ENCODE data around the gene MAML2. TPM values are rescaled to one million over a fixed set of nuclear protein-coding genes. Genes with fewer than 3 reads are reported as not detected.

The MAML2 gene
- total and polyA plus RNA-seq, 9 of the 15 experiments (the other 6 are each of a cell fraction or from before 2014, with no cell fraction given) = 0.79 to 6.8 (median 4.8) TPM

DNA sequence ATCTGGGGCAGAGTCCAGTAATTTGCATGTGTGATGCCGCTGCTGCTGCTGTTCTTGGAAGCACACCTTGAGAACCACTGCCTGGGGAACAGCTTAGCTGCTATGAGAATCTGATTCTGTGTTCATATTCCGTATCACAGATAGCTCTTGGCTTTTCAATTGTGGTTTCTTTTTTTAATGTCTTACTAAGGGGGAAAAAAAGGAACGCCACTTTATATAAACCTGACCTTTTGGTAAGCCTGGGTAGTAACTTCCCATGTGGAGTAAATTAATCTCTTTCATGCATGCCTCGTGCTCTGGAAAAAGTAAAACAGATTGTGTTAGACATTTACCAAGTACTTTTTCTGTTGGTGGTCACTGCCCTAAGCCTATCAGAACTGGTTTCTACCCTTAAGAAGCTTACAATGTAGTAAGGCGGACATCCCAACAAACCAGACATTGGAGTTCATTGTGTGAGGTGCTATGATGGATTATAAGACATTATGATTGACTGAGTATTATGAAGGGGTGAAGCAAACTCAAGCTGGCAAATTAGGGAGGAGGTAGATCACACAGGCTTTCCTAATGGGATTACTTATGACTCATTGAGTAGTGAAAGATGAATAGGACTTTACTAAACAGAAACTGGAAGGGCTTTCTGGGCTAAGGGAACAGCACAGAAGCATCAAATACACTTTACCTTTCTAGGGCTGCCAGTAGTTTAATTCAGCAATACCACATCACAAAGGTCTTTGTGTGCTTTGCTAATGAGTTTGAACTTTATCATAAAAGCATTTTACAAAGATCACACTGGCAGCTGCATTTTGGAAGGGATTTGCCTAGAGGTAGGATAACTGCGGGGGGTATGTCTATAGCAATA, 64.7 kb downstream of the MAML2 start:
- 72% methylated on average over 5 of the region's 6 CpGs for WGBS (ENCODE audit: insufficient coverage, low coverage, missing lambda C conversion rate)
- ATAC-seq (peak; percentile 10; the same call in 2 of the 3 replicates), DNase-seq (ENCODE audit: extremely low read depth in 1 of 4, low spot score in 3 of 4) (no peak), FAIRE-seq (no peak)
- Histone ChIP-seq H3K27ac (ENCODE audit: extremely low read depth, low read depth, low read length) (peak overlapping the region; percentile 62; the same call in 1 of the 3 replicates), H3K9ac (ENCODE audit: insufficient read depth in 1 of 2, low read depth in 2 of 2, low read length in 2 of 2) (no peak overlapping the region), H3K36me3 (ENCODE audit: control insufficient read depth, insufficient read depth, low read length) (no peaks in the 10 kb centered on the region), H3K4me1 (replicated peaks in 1 of 2; ENCODE audit: control insufficient read depth in 2 of 2, insufficient read depth in 2 of 2, low read length in 2 of 2) (peaks cover 4 to 41% of the 10 kb centered on the region in 2 experiments), H3K9me3 (replicated peaks; ENCODE audit: control insufficient read depth, insufficient read depth, low read depth, low read length) (no peaks in the 10 kb centered on the region), H3K4me3 (no peak overlapping the region), H4K20me1 (replicated peaks; ENCODE audit: control insufficient read depth, insufficient read depth, low read length) (no peaks in the 10 kb centered on the region), H3K79me2 (ENCODE audit: control insufficient read depth, insufficient read depth, low read length) (no peaks in the 10 kb centered on the region; the same call in 2 of the 3 replicates), H2AFZ (ENCODE audit: low read depth, low read length) (no peak overlapping the region), H3K27me3 (ENCODE audit: control insufficient read depth in 2 of 2, insufficient read depth in 2 of 2, low read length in 2 of 2) (no peaks in the 10 kb centered on the region), H3K9me1 (ENCODE audit: control insufficient read depth, insufficient read depth, low read length) (no peaks in the 10 kb centered on the region), H3K4me2 (ENCODE audit: insufficient read depth, low read length) (0 out of 2 replicates have a peak overlapping the region, but pooled peaks have one; percentile 13)
- CTCF ChIA-PET (ENCODE audit: low intra/inter-chr PET ratio) = no interaction called here
- intact Hi-C loops (cut with micrococcal nuclease) = loop anchor here (5.0 kb wide), 1 partner anchor 64 kb away; the partner anchor contains the start of gene MAML2
- POLR2A ChIA-PET = interaction anchor here (1.1 kb wide), 1 partner anchor 22 kb away, joined by 3 read pairs; no protein-coding TSS in a partner anchor
- BruUV-seq (replicated peaks) = no TSS peak
- in situ Hi-C loops (cut with MboI) = no loop called here
- TF ChIP-seq, protein P1, sequence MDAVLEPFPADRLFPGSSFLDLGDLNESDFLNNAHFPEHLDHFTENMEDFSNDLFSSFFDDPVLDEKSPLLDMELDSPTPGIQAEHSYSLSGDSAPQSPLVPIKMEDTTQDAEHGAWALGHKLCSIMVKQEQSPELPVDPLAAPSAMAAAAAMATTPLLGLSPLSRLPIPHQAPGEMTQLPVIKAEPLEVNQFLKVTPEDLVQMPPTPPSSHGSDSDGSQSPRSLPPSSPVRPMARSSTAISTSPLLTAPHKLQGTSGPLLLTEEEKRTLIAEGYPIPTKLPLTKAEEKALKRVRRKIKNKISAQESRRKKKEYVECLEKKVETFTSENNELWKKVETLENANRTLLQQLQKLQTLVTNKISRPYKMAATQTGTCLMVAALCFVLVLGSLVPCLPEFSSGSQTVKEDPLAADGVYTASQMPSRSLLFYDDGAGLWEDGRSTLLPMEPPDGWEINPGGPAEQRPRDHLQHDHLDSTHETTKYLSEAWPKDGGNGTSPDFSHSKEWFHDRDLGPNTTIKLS (IDR thresholded peaks at IDR 0.05; ENCODE audit: borderline replicate concordance, low read depth) = no peak
- no peak for TF ChIP-seq L3MBTL2 (IDR thresholded peaks at IDR 0.05)
- TF ChIP-seq TEAD1 (CRISPR knock-in tag; IDR thresholded peaks at IDR 0.05) = no peak
- TF ChIP-seq, protein P2, sequence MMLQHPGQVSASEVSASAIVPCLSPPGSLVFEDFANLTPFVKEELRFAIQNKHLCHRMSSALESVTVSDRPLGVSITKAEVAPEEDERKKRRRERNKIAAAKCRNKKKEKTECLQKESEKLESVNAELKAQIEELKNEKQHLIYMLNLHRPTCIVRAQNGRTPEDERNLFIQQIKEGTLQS (IDR thresholded peaks at IDR 0.05) = peak; percentile 50; the same call in 1 of the 2 replicates
- TF ChIP-seq, protein P2 (CRISPR knock-in tag; conservative IDR thresholded peaks at IDR 0.05) = no peak
- TF ChIP-seq, protein P3, sequence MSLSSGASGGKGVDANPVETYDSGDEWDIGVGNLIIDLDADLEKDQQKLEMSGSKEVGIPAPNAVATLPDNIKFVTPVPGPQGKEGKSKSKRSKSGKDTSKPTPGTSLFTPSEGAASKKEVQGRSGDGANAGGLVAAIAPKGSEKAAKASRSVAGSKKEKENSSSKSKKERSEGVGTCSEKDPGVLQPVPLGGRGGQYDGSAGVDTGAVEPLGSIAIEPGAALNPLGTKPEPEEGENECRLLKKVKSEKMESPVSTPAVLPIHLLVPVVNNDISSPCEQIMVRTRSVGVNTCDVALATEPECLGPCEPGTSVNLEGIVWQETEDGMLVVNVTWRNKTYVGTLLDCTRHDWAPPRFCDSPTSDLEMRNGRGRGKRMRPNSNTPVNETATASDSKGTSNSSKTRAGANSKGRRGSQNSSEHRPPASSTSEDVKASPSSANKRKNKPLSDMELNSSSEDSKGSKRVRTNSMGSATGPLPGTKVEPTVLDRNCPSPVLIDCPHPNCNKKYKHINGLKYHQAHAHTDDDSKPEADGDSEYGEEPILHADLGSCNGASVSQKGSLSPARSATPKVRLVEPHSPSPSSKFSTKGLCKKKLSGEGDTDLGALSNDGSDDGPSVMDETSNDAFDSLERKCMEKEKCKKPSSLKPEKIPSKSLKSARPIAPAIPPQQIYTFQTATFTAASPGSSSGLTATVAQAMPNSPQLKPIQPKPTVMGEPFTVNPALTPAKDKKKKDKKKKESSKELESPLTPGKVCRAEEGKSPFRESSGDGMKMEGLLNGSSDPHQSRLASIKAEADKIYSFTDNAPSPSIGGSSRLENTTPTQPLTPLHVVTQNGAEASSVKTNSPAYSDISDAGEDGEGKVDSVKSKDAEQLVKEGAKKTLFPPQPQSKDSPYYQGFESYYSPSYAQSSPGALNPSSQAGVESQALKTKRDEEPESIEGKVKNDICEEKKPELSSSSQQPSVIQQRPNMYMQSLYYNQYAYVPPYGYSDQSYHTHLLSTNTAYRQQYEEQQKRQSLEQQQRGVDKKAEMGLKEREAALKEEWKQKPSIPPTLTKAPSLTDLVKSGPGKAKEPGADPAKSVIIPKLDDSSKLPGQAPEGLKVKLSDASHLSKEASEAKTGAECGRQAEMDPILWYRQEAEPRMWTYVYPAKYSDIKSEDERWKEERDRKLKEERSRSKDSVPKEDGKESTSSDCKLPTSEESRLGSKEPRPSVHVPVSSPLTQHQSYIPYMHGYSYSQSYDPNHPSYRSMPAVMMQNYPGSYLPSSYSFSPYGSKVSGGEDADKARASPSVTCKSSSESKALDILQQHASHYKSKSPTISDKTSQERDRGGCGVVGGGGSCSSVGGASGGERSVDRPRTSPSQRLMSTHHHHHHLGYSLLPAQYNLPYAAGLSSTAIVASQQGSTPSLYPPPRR (CRISPR knock-in tag; IDR thresholded peaks at IDR 0.05; ENCODE audit: borderline replicate concordance) = no peak
- no peak for TF ChIP-seq XRCC3 (IDR thresholded peaks at IDR 0.05)
- TF ChIP-seq CBFA2T2 (conservative IDR thresholded peaks at IDR 0.05) = no peak
- no peak for TF ChIP-seq SOX6 (IDR thresholded peaks at IDR 0.05)
- TF ChIP-seq, protein P4, sequence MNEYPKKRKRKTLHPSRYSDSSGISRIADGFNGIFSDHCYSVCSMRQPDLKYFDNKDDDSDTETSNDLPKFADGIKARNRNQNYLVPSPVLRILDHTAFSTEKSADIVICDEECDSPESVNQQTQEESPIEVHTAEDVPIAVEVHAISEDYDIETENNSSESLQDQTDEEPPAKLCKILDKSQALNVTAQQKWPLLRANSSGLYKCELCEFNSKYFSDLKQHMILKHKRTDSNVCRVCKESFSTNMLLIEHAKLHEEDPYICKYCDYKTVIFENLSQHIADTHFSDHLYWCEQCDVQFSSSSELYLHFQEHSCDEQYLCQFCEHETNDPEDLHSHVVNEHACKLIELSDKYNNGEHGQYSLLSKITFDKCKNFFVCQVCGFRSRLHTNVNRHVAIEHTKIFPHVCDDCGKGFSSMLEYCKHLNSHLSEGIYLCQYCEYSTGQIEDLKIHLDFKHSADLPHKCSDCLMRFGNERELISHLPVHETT (CRISPR knock-in tag; conservative IDR thresholded peaks at IDR 0.05 in 1 of 2, IDR thresholded peaks at IDR 0.05 in 1 of 2) = no peak
- TF ChIP-seq POLR2AphosphoS5 (IDR thresholded peaks at IDR 0.05; ENCODE audit: control insufficient read depth, insufficient read depth, low read depth, low read length) = no peak

Measured in K562 (cell line).